ENCODE results near the gene CDH26.
A peak's percentile ranks its signal among the peaks of the same experiment; 100 is the strongest.

CDH26 gene

DNA sequence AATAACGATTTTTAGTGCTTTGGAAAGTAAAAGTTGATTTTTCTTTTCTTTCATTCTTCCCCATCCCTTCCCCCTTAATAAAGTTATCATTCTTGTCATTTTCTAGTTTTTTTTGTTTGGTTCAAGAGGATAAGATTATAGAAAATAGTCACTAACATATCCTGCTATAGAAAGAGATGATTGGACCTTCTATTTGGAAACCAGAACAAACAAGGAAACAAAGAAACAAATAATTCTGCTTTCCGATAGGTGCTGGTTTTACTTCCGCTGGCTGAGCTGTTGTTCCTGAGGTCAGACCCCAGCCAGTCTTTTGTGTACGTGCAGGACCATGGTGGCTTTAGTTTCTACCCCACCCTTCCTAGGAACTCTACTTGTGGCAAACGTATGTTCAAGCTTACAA is at the start of gene CDH26:
TSS of gene CDH26 (plus strand) at position 301 of the 400 bp plus-strand sequence. CDS start 304 bp downstream, outside the sequence.
- Histone ChIP-seq H3K4me3 (ENCODE audit: low read length) (peak within 1 kb of the TSS; percentile 56), H3K27ac (ENCODE audit: low read length) (peak within 1 kb of the TSS; percentile 65; the same call in 1 of the 2 replicates), H2AFZ (ENCODE audit: low read length) (peak within 1 kb of the TSS; percentile 49), H4K20me1 (ENCODE audit: insufficient read depth, low read length) (no peaks in the 10 kb centered on the region), H3K9me3 (replicated peaks; ENCODE audit: insufficient read depth, low read length) (no peaks in the 10 kb centered on the region), H3K36me3 (replicated peaks; ENCODE audit: insufficient read depth, low read length) (no peaks in the 10 kb centered on the region), H3K9me2 (replicated peaks; ENCODE audit: insufficient read depth, low read length) (no peaks in the 10 kb centered on the region), H3K4me2 (ENCODE audit: low read depth, low read length) (peak within 1 kb of the TSS; percentile 69), H3K4me1 (ENCODE audit: low read length) (peaks cover 42% of the 10 kb centered on the region), H3F3A (ENCODE audit: insufficient read depth, low read length) (peaks cover 9% of the 10 kb centered on the region), H3K79me2 (ENCODE audit: low read length) (no peaks in the 10 kb centered on the region), H3K9ac (ENCODE audit: low read length) (peak within 1 kb of the TSS; percentile 46), H3K27me3 (replicated peaks; ENCODE audit: insufficient read depth, low read length) (no peaks in the 10 kb centered on the region)
- DNase-seq, result no peak
- TF ChIP-seq EZH2 (optimal IDR thresholded peaks at IDR 0.05; ENCODE audit: low read depth, low read length) (no peak), EZH2phosphoT487 (IDR thresholded peaks at IDR 0.05; ENCODE audit: low read length) (no peak)
- TF ChIP-seq, protein P1, sequence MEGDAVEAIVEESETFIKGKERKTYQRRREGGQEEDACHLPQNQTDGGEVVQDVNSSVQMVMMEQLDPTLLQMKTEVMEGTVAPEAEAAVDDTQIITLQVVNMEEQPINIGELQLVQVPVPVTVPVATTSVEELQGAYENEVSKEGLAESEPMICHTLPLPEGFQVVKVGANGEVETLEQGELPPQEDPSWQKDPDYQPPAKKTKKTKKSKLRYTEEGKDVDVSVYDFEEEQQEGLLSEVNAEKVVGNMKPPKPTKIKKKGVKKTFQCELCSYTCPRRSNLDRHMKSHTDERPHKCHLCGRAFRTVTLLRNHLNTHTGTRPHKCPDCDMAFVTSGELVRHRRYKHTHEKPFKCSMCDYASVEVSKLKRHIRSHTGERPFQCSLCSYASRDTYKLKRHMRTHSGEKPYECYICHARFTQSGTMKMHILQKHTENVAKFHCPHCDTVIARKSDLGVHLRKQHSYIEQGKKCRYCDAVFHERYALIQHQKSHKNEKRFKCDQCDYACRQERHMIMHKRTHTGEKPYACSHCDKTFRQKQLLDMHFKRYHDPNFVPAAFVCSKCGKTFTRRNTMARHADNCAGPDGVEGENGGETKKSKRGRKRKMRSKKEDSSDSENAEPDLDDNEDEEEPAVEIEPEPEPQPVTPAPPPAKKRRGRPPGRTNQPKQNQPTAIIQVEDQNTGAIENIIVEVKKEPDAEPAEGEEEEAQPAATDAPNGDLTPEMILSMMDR (IDR thresholded peaks at IDR 0.05; ENCODE audit: low read length), result no peak

DNA sequence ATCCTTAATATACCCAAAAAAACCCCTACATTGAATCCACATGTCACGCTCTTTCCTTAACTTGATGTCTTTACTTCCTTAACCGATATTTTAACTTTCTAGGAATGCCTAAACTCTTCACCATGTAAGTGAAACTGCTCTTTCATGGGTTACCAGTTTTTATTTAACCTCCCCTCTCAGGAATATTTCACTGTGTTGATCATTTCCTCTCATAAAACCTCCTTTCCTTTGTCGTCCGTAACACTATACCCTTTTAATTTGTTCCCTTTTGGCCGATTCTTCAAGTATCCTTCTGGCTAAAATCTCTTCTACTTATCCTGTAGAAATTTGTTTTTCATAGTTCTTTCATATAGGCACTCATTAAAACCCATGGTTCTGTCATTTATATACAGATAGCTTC is 49.4 kb upstream of the CDH26 start:
- Histone ChIP-seq H4K20me1 (ENCODE audit: insufficient read depth, low read length) (no peaks in the 10 kb centered on the region), H3K79me2 (ENCODE audit: low read length) (no peaks in the 10 kb centered on the region), H3F3A (ENCODE audit: insufficient read depth, low read length) (no peaks in the 10 kb centered on the region), H3K27ac (ENCODE audit: low read length) (no peak overlapping the region), H3K4me1 (ENCODE audit: low read length) (no peaks in the 10 kb centered on the region), H2AFZ (ENCODE audit: low read length) (no peak overlapping the region), H3K9me3 (replicated peaks; ENCODE audit: insufficient read depth, low read length) (no peaks in the 10 kb centered on the region), H3K27me3 (replicated peaks; ENCODE audit: insufficient read depth, low read length) (no peaks in the 10 kb centered on the region), H3K4me3 (ENCODE audit: low read length) (no peak overlapping the region), H3K36me3 (replicated peaks; ENCODE audit: insufficient read depth, low read length) (no peaks in the 10 kb centered on the region), H3K9ac (ENCODE audit: low read length) (no peak overlapping the region), H3K4me2 (ENCODE audit: low read depth, low read length) (no peak overlapping the region), H3K9me2 (replicated peaks; ENCODE audit: insufficient read depth, low read length) (no peaks in the 10 kb centered on the region)
- TF ChIP-seq, protein P1 (IDR thresholded peaks at IDR 0.05; ENCODE audit: low read length), result no peak
- no peak for TF ChIP-seq EZH2 (optimal IDR thresholded peaks at IDR 0.05; ENCODE audit: low read depth, low read length)
- no peak for TF ChIP-seq EZH2phosphoT487 (IDR thresholded peaks at IDR 0.05; ENCODE audit: low read length)
- no peak for DNase-seq

DNA sequence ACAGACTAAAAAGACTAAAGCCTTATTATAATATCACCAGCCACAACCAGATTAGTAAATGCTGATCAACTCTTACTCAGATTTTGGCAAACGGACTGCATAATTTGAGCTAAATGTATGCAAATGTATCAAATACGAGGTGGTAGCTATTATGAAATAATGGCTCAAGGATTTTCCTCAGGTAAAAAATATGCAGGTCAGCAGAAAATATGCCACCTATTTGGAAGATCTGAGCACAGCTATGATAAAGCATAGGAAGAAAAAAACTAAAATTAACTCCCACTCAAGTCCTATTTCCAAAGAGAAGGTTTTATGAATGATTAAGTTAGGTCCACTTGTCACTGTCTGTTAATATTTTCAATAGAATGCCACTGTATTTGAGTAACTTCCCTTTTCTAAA is 47.2 kb upstream of the CDH26 start:
- Histone ChIP-seq H3K4me1 (ENCODE audit: low read length) (no peaks in the 10 kb centered on the region), H3K27ac (ENCODE audit: low read length) (no peak overlapping the region), H3K36me3 (replicated peaks; ENCODE audit: insufficient read depth, low read length) (no peaks in the 10 kb centered on the region), H3K4me2 (ENCODE audit: low read depth, low read length) (no peak overlapping the region), H3K9me2 (replicated peaks; ENCODE audit: insufficient read depth, low read length) (no peaks in the 10 kb centered on the region), H3K9ac (ENCODE audit: low read length) (no peak overlapping the region), H2AFZ (ENCODE audit: low read length) (no peak overlapping the region), H3F3A (ENCODE audit: insufficient read depth, low read length) (no peaks in the 10 kb centered on the region), H3K9me3 (replicated peaks; ENCODE audit: insufficient read depth, low read length) (no peaks in the 10 kb centered on the region), H3K79me2 (ENCODE audit: low read length) (no peaks in the 10 kb centered on the region), H4K20me1 (ENCODE audit: insufficient read depth, low read length) (no peaks in the 10 kb centered on the region), H3K27me3 (replicated peaks; ENCODE audit: insufficient read depth, low read length) (no peaks in the 10 kb centered on the region), H3K4me3 (ENCODE audit: low read length) (no peak overlapping the region)
- no peak for DNase-seq
- TF ChIP-seq EZH2 (optimal IDR thresholded peaks at IDR 0.05; ENCODE audit: low read depth, low read length) (no peak), EZH2phosphoT487 (IDR thresholded peaks at IDR 0.05; ENCODE audit: low read length) (no peak)
- TF ChIP-seq, protein P1 (IDR thresholded peaks at IDR 0.05; ENCODE audit: low read length), result no peak
